Measurements from ENCODE around the gene ASPSCR1.

ASPSCR1 gene

DNA sequence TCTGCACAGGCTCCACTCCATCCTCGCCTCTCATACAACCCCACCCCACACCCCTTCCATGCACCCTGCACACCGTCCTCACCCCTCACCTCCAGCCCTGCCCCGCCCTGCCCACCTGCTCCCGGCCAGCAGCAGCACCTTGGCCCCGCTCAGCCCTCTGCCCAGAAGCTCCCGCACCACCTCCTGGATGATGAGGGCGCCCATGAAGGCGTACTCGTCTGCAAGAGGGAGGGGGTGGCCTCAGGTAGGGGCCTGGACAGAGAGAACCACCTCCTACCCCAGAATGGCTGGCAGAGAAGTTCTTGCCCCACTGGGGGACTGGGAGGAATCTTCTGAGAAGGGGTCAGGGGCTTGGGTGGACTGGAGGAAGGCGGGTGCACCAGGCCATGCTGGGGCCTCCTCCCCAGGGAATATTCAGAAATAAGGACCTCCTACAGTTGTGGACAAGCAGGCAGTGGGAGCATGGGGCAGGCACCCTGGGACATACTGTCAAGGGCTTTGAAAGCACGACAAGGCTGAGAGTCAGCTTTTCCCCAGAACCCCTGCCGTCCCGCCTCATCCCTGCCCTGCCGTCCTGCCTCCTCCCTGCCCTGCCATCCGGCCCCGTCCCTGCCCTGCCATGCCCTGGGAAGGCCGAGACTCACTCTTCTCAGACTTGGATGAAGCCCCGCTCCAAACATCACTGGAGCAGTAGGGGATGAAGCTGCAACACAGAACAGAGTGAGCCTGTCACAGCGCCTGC is 19.6 kb upstream of the ASPSCR1 start:
- no peak overlapping the region for H3K4me3 ChIP-seq (ENCODE audit: low read depth, low read length)
- no peak for DNase-seq (ENCODE audit: low read depth)
- TF ChIP-seq POLR2A (IDR thresholded peaks at IDR 0.05; ENCODE audit: extremely low read depth, insufficient read length) = no peak
- TF ChIP-seq, protein P1, sequence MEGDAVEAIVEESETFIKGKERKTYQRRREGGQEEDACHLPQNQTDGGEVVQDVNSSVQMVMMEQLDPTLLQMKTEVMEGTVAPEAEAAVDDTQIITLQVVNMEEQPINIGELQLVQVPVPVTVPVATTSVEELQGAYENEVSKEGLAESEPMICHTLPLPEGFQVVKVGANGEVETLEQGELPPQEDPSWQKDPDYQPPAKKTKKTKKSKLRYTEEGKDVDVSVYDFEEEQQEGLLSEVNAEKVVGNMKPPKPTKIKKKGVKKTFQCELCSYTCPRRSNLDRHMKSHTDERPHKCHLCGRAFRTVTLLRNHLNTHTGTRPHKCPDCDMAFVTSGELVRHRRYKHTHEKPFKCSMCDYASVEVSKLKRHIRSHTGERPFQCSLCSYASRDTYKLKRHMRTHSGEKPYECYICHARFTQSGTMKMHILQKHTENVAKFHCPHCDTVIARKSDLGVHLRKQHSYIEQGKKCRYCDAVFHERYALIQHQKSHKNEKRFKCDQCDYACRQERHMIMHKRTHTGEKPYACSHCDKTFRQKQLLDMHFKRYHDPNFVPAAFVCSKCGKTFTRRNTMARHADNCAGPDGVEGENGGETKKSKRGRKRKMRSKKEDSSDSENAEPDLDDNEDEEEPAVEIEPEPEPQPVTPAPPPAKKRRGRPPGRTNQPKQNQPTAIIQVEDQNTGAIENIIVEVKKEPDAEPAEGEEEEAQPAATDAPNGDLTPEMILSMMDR (IDR thresholded peaks at IDR 0.05; ENCODE audit: low read depth, low read length) = no peak
- TF ChIP-seq MYC (IDR thresholded peaks at IDR 0.05; ENCODE audit: low read depth, low read length) = no peak
- TF ChIP-seq, protein P2, sequence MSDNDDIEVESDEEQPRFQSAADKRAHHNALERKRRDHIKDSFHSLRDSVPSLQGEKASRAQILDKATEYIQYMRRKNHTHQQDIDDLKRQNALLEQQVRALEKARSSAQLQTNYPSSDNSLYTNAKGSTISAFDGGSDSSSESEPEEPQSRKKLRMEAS (IDR thresholded peaks at IDR 0.05; ENCODE audit: low read depth, low read length) = no peak

DNA sequence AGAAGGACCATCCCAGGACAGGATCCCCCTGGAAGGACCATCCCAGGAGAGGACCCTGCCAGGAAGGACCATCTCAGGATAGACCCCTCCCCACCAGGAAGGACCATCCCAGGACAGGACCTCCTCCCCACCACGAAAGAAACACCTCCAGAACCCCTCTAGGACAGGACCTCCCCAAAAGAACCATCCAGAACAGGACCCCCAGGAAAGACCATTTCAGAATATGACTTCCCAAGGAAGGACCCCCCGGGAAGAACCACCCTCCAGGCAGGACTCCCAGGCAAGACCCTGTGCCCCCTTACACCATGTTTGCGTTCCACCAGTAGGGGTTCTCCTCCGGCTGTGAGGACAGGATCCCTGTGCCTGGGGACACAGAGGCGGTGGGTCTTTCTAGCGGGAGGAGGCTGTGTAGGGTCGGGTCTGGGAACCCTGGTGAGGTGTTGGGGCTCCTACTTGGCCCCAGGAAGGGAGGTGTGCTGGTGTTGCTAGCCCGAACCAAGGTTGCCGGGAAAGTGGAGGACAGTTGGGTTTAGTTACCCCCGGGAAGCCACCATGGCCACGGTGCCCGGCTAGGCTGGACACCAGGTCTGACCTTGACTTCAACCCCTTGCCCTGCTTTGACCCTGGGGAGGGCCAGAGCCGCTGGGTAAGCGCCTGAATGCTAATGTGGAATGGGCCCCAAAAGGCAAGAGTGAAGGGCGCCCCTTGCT is 18.6 kb upstream of the ASPSCR1 start:
- TF ChIP-seq, protein P1 (IDR thresholded peaks at IDR 0.05; ENCODE audit: low read depth, low read length) = no peak
- TF ChIP-seq POLR2A (IDR thresholded peaks at IDR 0.05; ENCODE audit: extremely low read depth, insufficient read length) (no peak), MYC (IDR thresholded peaks at IDR 0.05; ENCODE audit: low read depth, low read length) (no peak)
- TF ChIP-seq, protein P2 (IDR thresholded peaks at IDR 0.05; ENCODE audit: low read depth, low read length) = no peak
- DNase-seq (ENCODE audit: low read depth) = no peak
- no peak overlapping the region for H3K4me3 ChIP-seq (ENCODE audit: low read depth, low read length)

DNA sequence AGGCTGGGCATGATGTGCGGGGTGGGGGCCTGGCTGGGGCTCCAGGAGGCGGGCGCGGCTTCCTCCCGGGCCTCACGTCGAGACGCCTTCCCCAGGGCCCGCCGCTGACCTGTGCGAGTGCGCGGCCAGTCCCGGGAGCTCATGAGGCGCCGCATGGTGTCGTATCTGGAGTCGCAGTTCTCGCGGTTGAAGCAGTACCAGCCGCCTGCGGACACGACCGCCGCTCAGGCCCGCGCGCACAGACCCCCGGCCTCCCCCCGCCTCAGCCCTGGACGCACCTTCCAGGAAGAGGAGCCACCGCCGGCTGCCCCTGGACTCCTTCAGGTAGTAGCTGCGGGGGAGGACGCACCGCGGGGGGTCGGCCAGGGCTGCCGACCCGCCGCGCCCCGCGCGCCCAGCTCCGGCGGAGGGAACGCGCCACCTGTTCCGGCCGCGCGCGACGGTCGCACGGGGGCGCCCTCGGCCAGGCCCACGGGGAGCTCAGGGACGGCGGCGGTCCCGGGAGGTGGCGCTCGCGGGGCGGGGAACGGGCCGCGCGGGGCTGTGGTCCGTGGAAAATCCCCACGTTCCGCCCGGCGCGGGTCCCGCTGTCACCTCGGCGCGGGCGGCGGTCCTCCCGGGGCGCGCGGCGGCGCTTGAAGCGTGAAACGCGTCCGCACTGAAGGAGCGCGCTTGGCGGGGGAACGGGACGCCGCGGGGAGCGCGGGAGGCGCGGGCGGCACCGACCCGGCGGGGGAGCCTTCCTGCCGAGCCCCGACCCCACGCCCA is 17.9 kb upstream of the ASPSCR1 start:
- H3K4me3 ChIP-seq (ENCODE audit: low read depth, low read length) = no peak overlapping the region
- TF ChIP-seq MYC (IDR thresholded peaks at IDR 0.05; ENCODE audit: low read depth, low read length) = no peak
- no peak for TF ChIP-seq POLR2A (IDR thresholded peaks at IDR 0.05; ENCODE audit: extremely low read depth, insufficient read length)
- TF ChIP-seq, protein P1 (IDR thresholded peaks at IDR 0.05; ENCODE audit: low read depth, low read length) = no peak
- TF ChIP-seq, protein P2 (IDR thresholded peaks at IDR 0.05; ENCODE audit: low read depth, low read length) = no peak
- peak; percentile 52 for DNase-seq (ENCODE audit: low read depth)

DNA sequence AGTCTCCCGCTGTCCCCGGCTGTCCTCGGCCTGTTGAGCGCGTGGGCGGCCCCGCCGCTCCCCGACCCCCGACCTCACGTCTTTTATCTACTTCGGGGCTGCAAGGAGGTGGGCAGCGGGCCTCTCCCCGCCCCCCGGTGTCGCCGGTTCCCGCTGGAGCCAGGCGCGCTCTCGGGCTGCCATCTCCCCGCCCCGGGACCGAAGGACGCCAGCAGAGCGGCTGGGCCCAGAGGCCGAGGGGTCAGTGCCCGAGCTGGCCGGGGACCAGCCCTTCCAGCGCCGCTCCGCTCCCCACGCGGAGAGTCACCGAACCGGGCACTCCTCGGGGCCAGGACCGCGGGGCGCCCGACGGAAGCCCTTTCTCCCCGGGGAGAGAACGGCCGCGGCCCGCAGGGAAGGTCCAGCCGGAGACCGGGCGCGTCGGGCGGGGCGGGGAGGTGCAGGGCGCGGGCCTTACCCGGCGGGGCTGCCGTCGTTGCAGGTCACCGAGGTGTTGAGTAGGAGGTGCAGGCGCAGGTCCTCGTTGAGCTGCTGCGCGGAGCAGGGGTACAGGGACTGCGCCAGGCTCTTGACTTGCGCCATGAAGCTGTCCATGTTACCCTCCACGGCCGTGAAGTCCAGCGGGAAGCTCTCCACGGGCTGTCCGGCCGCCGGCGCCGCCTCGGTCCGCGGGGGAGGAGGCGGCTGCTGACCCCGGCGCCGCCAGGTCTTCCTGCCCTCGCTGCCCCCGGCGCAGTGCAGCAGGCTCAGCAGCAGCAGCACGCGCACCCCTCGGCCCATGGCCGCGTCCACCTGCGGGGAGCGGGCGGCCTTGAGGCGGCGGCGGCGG is 17.1 kb upstream of the ASPSCR1 start:
- H3K4me3 ChIP-seq (ENCODE audit: low read depth, low read length) = no peak overlapping the region

More for the DNA sequence above, 17.1 kb upstream of the ASPSCR1 start:
- no peak for DNase-seq (ENCODE audit: low read depth)
- TF ChIP-seq, protein P1 (IDR thresholded peaks at IDR 0.05; ENCODE audit: low read depth, low read length) = no peak
- TF ChIP-seq POLR2A (IDR thresholded peaks at IDR 0.05; ENCODE audit: extremely low read depth, insufficient read length) = no peak
- no peak for TF ChIP-seq MYC (IDR thresholded peaks at IDR 0.05; ENCODE audit: low read depth, low read length)
- TF ChIP-seq, protein P2 (IDR thresholded peaks at IDR 0.05; ENCODE audit: low read depth, low read length) = no peak
